Measurements from ENCODE around the gene KIAA0930.
"Not testable (repeated sequence)": the region's sequence is repeated elsewhere in the genome, so short reads cannot be mapped to it uniquely, and the experiment has no call there.

The KIAA0930 gene

GRCh38 chr22:45240810-45241631 lies at the start of gene KIAA0930:
Gene KIAA0930, minus strand, starts transcription at chr22:45240894. Its CDS starts 191 bp downstream, at chr22:45240703.
- DNase-seq (ENCODE audit: low read depth): peak; percentile 72

GRCh38 chr22:45286854-45287551 lies 46.3 kb upstream of the KIAA0930 start:
- no peak for DNase-seq (ENCODE audit: low read depth)

- DNase-seq (ENCODE audit: low read depth): no peak
Observed at GRCh38 chr22:45285263-45286058, 44.8 kb upstream of the KIAA0930 start.

- peak; percentile 56 for DNase-seq (ENCODE audit: low read depth)
Observed at GRCh38 chr22:45284705-45285262, 44.1 kb upstream of the KIAA0930 start, which contains the start of gene UPK3A. Gene UPK3A, plus strand, starts transcription at chr22:45284949. Its CDS starts 65 bp downstream, at chr22:45285014.

- no peak for DNase-seq (ENCODE audit: low read depth)
Observed at GRCh38 chr22:45281010-45281409, 40.3 kb upstream of the KIAA0930 start.

- DNase-seq (ENCODE audit: low read depth): no peak
Observed at GRCh38 chr22:45280587-45280980, 39.9 kb upstream of the KIAA0930 start.

- no peak for DNase-seq (ENCODE audit: low read depth)
Observed at GRCh38 chr22:45278125-45278524, 37.4 kb upstream of the KIAA0930 start.

GRCh38 chr22:45277720-45278119 lies 37.0 kb upstream of the KIAA0930 start:
- DNase-seq (ENCODE audit: low read depth): not testable (repeated sequence)

- no peak for DNase-seq (ENCODE audit: low read depth)
Observed at GRCh38 chr22:45276507-45277105, 35.9 kb upstream of the KIAA0930 start.

- DNase-seq (ENCODE audit: low read depth): no peak
Observed at GRCh38 chr22:45273452-45274075, 32.9 kb upstream of the KIAA0930 start.

- DNase-seq (ENCODE audit: low read depth): no peak
Observed at GRCh38 chr22:45272498-45272897, 31.8 kb upstream of the KIAA0930 start.

- no peak for DNase-seq (ENCODE audit: low read depth)
Observed at GRCh38 chr22:45271667-45272201, 31.0 kb upstream of the KIAA0930 start.

GRCh38 chr22:45270095-45271020 lies 29.7 kb upstream of the KIAA0930 start:
- DNase-seq (ENCODE audit: low read depth): no peak

- DNase-seq (ENCODE audit: low read depth): peak; percentile 82
Observed at GRCh38 chr22:45268958-45269844, 28.5 kb upstream of the KIAA0930 start.

GRCh38 chr22:45268167-45268957 lies 27.7 kb upstream of the KIAA0930 start:
- DNase-seq (ENCODE audit: low read depth): no peak

GRCh38 chr22:45265535-45265934 lies 24.8 kb upstream of the KIAA0930 start:
- DNase-seq (ENCODE audit: low read depth): no peak

GRCh38 chr22:45263463-45264269 lies 23.0 kb upstream of the KIAA0930 start:
- no peak for DNase-seq (ENCODE audit: low read depth)
